ENCODE results near the gene PRKRIP1.
"Not testable (repeated sequence)": the region's sequence is repeated elsewhere in the genome, so short reads cannot be mapped to it uniquely, and the experiment has no call there.

Gene PRKRIP1

GRCh38 chr7:102460467-102460866, 64.3 kb downstream of the PRKRIP1 start:
- no peak for DNase-seq

- no peak for DNase-seq
These were observed 67.8 kb downstream of the PRKRIP1 start for GRCh38 chr7:102463841-102464576.

GRCh38 chr7:102464577-102465280, 68.6 kb downstream of the PRKRIP1 start, which contains the start of the genes ALKBH4 and LRWD1:
Gene ALKBH4 (minus strand): TSS chr7:102464863. CDS start chr7:102464836, 27 bp downstream.
Gene LRWD1 (plus strand): TSS chr7:102464984. CDS start chr7:102465081, 97 bp downstream.
- DNase-seq = peak; percentile 92

- DNase-seq = no peak
These were observed 69.9 kb downstream of the PRKRIP1 start for GRCh38 chr7:102466097-102466496.

- DNase-seq = no peak
These were observed 71.7 kb downstream of the PRKRIP1 start for GRCh38 chr7:102467581-102468477.

- DNase-seq = no peak
These were observed 72.6 kb downstream of the PRKRIP1 start for GRCh38 chr7:102468478-102469350.

- no peak for DNase-seq
These were observed 73.3 kb downstream of the PRKRIP1 start for GRCh38 chr7:102469351-102469971.

- no peak for DNase-seq
These were observed 74.0 kb downstream of the PRKRIP1 start for GRCh38 chr7:102469972-102470825.

- no peak for DNase-seq
These were observed 75.6 kb downstream of the PRKRIP1 start for GRCh38 chr7:102471791-102472125.

- no peak for DNase-seq
These were observed 76.2 kb downstream of the PRKRIP1 start for GRCh38 chr7:102472126-102473041.

GRCh38 chr7:102473271-102473991, 77.3 kb downstream of the PRKRIP1 start:
- DNase-seq = no peak

GRCh38 chr7:102474116-102474515, 78.0 kb downstream of the PRKRIP1 start:
- DNase-seq = not testable (repeated sequence)

- not testable (repeated sequence) for DNase-seq
These were observed 78.7 kb downstream of the PRKRIP1 start for GRCh38 chr7:102474736-102475435.
